Activated naive CD8-positive, alpha-beta T cell (primary cell): ENCODE results near the gene EMC9.

ENCODE experiments used
- H3K27ac Mint-ChIP-seq: one replicate; pipeline ENCODE4 v1.8.0; 2021; ENCODE audit warnings: mixed read lengths
- H3K27me3 Mint-ChIP-seq: one replicate; pipeline ENCODE4 v1.8.0; 2021; ENCODE audit warnings: mixed read lengths
- H3K36me3 Mint-ChIP-seq: one replicate; pipeline ENCODE4 v1.8.0; 2021; ENCODE audit warnings: mixed read lengths
- H3K4me1 Mint-ChIP-seq: one replicate; pipeline ENCODE4 v1.8.0; 2021; ENCODE audit warnings: low read depth, mixed read lengths
- H3K4me3 Mint-ChIP-seq: one replicate; pipeline ENCODE4 v1.8.0; 2021; ENCODE audit warnings: mild to moderate bottlenecking, mixed read lengths
- H3K9me3 Mint-ChIP-seq: one replicate; pipeline ENCODE4 v1.8.0; 2021; ENCODE audit warnings: low read depth, mixed read lengths

EMC9 gene

DNA sequence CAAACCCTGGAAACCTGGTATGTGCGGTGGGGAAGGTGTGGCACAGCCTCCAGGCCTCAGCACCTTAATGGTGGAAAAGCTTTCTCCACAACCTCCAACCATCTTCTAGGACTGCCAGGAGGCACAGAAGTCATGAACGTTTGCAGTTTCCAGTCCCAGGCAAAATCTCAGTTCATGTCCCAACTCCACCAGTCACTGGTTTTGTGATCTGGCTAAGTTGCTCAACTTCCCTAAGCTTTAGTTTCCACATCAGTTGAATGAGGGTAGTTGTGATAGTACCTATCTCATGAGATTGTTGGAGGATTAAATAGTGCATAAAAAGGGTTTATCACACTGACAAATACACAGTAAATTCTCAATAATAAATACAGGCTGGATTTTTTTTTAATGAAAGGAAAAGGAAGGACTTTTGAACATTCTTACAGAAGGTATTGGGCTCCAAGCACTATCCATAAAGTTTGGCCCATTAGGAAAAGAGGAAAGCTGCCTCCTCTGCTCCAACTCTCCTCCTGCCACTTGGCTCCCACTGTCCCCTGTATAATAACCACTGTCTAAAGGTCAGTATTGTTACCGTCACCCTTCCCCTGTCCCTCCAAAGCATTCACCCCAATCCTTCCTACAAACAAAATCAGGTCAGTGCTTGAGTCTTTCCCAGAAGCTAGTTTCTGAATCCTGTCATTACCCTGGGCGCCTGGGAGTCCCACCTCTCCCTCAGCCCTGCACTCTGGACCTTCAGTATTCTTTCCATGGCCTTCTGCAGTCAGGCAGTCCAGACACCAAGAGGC, 41.0 kb downstream of the EMC9 start:
- H3K9me3 Mint-ChIP-seq: no peaks in the 10 kb centered on the region
- H3K4me3 Mint-ChIP-seq: no peak overlapping the region
- H3K27ac Mint-ChIP-seq: no peak overlapping the region
- peaks cover 12% of the 10 kb centered on the region for H3K36me3 Mint-ChIP-seq
- no peaks in the 10 kb centered on the region for H3K27me3 Mint-ChIP-seq
- peaks cover 9% of the 10 kb centered on the region for H3K4me1 Mint-ChIP-seq

DNA sequence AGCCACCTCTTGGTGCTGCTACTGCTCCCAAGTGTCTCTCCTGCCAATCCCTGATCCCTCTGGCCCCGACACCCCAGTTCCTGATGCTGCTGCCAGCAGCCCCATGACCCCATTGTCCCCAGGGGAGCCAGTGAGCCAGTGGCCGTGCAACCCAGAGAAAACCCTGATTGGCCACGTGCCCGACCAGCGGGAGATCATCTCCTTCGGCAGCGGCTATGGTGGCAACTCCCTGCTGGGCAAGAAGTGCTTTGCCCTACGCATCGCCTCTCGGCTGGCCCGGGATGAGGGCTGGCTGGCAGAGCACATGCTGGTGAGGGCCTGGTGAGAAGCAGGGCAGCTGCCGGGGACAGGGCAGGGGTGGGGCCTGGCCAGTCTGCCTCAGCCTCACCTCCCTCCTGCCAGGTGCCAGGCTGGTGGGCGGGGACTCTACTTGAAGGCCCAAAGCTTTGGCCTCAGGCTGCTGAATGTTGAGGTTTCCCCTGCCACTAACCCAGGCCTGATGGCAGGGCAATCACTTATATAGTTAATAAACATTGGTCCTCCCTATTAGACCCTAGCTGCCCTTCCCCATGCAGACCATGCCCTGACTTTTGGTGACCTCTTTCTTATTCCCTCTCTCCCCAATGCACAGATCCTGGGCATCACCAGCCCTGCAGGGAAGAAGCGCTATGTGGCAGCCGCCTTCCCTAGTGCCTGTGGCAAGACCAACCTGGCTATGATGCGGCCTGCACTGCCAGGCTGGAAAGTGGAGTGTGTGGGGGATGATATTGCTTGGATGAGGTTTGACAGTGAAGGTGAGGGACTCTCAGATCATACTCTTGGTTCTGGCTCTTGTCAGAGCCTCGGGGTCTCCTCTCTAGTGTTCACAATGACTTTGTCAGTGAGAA, 42.2 kb downstream of the EMC9 start:
- no peaks in the 10 kb centered on the region for H3K9me3 Mint-ChIP-seq
- H3K27me3 Mint-ChIP-seq: no peaks in the 10 kb centered on the region
- peaks cover 10% of the 10 kb centered on the region for H3K36me3 Mint-ChIP-seq
- no peak overlapping the region for H3K27ac Mint-ChIP-seq
- H3K4me3 Mint-ChIP-seq: no peak overlapping the region
- H3K4me1 Mint-ChIP-seq: peaks cover 13% of the 10 kb centered on the region

DNA sequence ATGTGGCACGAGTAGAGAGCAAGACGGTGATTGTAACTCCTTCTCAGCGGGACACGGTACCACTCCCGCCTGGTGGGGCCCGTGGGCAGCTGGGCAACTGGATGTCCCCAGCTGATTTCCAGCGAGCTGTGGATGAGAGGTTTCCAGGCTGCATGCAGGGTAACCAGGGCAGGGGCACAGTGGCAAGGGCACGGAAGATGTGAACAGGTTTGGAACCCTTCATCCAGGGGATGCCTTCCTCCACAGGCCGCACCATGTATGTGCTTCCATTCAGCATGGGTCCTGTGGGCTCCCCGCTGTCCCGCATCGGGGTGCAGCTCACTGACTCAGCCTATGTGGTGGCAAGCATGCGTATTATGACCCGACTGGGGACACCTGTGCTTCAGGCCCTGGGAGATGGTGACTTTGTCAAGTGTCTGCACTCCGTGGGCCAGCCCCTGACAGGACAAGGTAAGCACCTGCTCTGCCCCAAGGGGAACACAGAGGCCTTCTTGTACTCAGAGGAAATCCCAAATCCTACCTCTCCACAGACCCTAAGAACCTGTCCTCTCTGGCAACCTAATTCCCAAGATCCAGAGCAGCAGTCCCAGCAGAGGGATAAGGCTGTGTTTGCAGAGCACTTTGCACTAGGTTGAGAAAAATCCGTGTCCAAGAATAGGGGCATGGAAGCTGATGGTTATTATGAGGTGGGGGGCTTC, 43.0 kb downstream of the EMC9 start:
- Mint-ChIP-seq H3K27ac (no peak overlapping the region), H3K4me3 (no peak overlapping the region), H3K9me3 (no peaks in the 10 kb centered on the region), H3K27me3 (no peaks in the 10 kb centered on the region), H3K36me3 (peaks cover 8% of the 10 kb centered on the region), H3K4me1 (peaks cover 16% of the 10 kb centered on the region)

DNA sequence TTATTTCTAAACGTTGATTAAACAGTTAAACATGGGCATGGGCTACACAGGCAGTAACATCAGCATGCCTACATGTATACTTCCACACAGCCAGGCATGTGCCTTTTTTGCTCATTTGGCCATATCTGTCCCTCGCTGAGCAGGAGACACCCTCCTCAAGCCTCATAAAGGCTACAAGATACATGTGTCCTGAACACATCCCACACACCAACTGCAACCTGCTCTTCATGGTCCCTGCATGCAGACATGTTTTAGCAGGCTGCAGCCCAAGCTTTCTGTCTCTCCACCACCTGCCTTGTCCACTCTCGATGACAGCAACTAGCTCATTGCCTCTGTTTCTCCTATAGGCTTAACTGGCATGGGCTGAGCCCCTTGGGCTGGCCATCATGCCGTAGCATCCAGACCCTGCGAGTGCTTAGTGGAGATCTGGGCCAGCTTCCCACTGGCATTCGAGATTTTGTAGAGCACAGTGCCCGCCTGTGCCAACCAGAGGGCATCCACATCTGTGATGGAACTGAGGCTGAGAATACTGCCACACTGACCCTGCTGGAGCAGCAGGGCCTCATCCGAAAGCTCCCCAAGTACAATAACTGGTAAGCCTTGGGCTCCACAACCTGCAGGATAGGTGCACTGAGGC, 44.7 kb downstream of the EMC9 start:
- peaks cover 3% of the 10 kb centered on the region for H3K36me3 Mint-ChIP-seq
- H3K27me3 Mint-ChIP-seq: no peaks in the 10 kb centered on the region
- H3K4me3 Mint-ChIP-seq: peak overlapping the region; percentile 54
- no peaks in the 10 kb centered on the region for H3K9me3 Mint-ChIP-seq
- H3K4me1 Mint-ChIP-seq: peaks cover 27% of the 10 kb centered on the region
- peak overlapping the region; percentile 46 for H3K27ac Mint-ChIP-seq

DNA sequence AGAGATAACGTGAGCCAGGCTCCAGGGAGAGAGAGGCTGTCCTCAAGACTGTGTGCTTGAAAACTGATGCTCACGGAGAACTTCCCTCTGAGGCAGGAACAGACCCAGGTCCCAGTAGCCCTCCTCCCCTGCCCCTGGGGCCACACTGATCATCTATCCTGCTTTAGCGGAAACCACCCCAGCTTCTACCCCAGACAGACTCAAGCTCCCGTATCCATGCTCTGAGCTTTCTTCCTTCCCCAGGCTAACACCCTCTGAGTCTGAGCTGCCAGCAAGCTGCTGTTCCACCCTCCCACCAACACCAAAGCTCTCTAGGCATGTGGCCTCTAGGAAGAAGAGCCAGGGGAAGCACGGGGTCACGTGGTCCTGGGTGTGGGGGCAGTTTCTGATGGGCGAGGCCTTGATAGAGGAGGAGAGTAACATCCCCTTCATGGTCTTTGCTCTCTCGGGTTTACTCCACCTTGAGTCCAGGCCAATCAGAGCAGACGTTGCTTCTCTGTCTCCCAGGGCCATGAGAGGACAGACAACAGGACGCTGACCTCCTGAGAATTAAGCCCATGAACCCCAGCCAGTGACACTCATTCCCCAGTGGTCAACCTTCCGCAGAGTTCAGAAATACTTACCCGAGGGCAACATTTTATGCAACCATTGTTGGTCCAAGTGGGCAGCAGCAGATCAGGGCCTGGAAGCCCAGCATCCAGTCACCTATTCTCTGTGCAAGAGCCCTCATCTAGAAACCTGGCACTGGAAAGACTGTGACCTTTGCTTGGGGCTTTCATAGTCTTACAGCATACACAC, 45.9 kb downstream of the EMC9 start:
- Mint-ChIP-seq H3K9me3 (no peaks in the 10 kb centered on the region), H3K4me1 (peaks cover 29% of the 10 kb centered on the region), H3K4me3 (peak overlapping the region; percentile 99), H3K27ac (peak overlapping the region; percentile 98), H3K36me3 (peaks cover 3% of the 10 kb centered on the region), H3K27me3 (no peaks in the 10 kb centered on the region)

DNA sequence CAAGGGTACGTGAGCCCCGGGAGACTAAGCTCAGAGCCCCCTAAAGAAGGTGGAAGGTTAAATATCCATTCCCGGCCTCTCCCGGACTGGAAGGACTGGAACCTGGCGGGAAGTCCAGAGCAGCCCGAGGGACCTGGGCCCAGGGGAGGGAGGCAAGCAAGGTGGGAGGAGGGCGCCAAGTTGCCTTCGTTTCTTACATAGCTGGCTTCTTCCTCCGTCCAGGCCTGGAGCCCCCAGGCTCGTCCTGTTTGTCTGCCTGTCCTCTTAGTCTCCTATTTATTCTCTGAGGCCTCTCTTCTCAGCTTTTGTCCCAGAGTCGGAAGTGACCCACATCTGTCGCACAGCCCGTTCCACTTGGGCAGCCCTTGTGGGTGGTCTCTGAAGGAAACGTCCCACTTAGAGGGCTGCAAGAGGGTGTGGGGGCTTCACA, 46.5 kb downstream of the EMC9 start:
- no peaks in the 10 kb centered on the region for H3K27me3 Mint-ChIP-seq
- peak overlapping the region; percentile 98 for H3K27ac Mint-ChIP-seq
- H3K4me3 Mint-ChIP-seq: peak overlapping the region; percentile 99
- H3K9me3 Mint-ChIP-seq: no peaks in the 10 kb centered on the region
- peaks cover 30% of the 10 kb centered on the region for H3K4me1 Mint-ChIP-seq
- H3K36me3 Mint-ChIP-seq: peaks cover 3% of the 10 kb centered on the region

DNA sequence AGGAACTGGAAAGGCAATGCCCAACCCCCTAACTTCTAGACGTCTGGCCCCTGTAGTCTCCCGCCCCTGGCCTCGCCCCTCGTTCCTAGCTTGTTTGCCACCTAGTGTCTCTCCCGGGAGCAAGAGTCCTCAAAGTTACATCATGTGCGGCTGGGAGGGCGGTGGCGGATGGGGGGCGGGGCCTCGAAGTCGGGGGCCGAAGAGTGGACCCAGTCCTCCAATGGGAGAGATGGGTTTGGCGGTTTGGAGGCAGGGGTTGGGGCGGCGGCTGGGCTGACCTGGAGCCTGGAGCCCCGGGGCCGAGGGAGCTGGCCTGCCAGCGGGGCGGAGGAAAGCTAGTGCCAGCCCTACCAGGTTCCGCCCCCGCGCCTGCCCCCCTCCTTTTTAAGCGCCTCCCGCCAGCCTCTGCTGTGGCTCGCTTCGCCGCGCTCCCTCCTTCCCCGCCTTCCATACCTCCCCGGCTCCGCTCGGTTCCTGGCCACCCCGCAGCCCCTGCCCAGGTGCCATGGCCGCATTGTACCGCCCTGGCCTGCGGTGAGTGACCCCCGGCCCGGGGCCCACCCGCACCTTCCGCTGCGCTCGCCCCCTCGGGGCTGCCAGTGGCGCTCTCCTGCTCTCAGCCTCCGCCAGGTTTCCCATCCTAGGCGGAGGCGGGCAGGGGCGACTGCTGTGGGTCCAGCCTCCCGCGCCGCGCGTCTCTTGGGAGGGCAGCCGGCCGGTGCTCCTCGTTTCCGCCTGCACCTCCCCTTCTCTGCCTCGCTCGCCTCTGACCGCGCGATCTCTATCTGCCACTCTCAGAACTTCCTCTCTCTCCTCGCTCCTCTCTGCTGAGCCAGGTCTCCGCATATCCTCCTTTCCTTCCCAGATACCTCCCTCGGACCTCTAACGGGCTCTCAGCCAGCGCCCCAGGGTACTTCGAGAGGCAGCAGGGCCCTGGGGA, 47.2 kb downstream of the EMC9 start, which contains the start of gene PCK2:
Gene PCK2, plus strand, starts transcription at position 411 of the 940 bp plus-strand sequence. Its CDS starts 95 bp downstream, at position 506.
- Mint-ChIP-seq H3K27me3 (no peaks in the 10 kb centered on the region), H3K4me3 (peak within 1 kb of the TSS; percentile 99), H3K27ac (peak within 1 kb of the TSS; percentile 98), H3K36me3 (peaks cover 3% of the 10 kb centered on the region), H3K4me1 (peaks cover 30% of the 10 kb centered on the region), H3K9me3 (no peaks in the 10 kb centered on the region)

DNA sequence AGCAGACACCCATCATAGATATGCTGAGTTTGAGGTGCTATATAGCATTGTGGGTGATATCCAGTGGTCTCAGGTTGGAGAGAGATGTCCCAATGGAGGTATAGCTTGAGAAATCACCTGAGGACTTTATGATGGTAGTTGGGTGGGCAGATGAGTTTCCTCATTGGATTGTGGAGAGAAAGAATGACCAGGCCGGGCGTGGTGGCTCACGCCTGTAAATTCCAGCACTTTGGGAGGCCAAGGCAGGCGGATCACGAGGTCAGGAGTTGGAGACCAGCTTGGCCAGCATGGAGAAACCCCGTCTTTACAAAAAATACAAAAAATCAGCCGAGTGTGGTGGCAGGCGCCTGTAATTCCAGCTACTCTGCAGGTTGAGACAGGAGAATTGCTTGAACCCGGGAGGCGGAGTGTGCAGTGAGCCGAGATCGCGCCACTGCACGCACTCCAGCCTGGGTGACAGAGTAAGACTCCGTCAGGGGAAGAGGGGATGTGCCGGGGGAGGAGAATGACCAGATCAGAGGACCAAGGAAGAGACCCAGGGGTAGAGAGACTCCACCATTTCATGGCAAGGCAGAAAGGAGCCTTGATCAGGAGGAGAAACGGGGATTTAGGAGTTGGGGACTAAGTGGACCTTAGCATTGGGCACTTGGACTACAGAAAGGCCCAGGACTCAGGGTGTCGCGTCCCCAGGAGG, 48.0 kb downstream of the EMC9 start:
- H3K9me3 Mint-ChIP-seq: no peaks in the 10 kb centered on the region
- H3K4me1 Mint-ChIP-seq: peaks cover 30% of the 10 kb centered on the region
- peaks cover 3% of the 10 kb centered on the region for H3K36me3 Mint-ChIP-seq
- peak overlapping the region; percentile 99 for H3K4me3 Mint-ChIP-seq
- no peaks in the 10 kb centered on the region for H3K27me3 Mint-ChIP-seq
- peak overlapping the region; percentile 94 for H3K27ac Mint-ChIP-seq

DNA sequence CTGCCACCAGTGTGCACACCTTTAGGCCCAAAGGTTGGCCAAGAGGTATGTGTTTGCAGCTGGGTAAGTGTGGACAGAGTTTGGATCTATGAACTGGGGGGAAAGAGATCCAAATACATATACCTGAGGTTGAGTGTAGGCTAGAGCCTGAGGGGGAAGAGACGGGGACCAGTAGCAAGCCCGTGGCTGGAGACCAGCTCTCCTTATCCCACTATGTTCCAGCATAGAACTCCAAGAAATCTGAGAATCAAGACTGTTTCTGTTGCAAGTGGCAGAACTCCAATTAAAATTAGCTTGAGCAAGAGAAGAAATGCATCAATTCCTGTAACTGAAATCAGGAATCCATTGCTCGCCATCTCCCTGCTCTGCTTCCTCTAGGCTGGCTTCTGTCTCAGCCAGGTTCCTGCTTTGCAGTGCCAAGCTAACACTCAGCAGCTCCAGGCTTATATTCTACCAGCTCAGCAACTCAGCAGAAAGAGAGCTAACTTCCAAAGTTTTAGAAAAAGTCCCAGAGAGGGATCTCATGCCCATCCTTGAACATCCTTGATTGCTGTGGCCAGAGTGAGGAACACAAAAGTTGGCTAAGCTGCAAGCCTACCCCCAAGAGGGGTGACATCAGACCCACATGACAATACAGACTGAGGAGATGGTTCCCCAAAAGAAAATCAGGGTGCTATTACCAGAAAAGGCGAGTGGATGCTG, 48.7 kb downstream of the EMC9 start:
- no peaks in the 10 kb centered on the region for H3K27me3 Mint-ChIP-seq
- H3K4me1 Mint-ChIP-seq: peaks cover 30% of the 10 kb centered on the region
- no peaks in the 10 kb centered on the region for H3K9me3 Mint-ChIP-seq
- peak overlapping the region; percentile 94 for H3K27ac Mint-ChIP-seq
- H3K4me3 Mint-ChIP-seq: peak overlapping the region; percentile 99
- H3K36me3 Mint-ChIP-seq: peaks cover 3% of the 10 kb centered on the region

DNA sequence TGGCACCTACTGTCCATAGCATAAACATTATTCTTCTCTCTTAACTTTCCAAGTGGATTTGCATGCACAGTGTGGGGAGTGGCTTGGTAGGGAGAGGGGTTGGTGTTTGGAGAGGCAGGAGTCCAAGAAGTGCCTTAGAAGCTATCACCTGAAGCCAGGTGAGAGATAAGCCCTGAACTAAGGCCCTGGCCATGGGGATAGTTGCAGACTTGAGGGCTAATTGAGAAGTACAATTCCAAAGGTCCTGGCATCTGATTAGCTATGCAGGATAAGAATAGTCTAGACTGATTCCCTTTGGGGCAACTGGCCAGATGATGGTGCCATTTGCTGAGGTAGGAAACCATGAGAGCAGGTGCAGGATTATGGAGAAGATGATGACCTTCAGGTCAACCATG, 49.3 kb downstream of the EMC9 start:
- Mint-ChIP-seq H3K4me3 (peak overlapping the region; percentile 20), H3K27ac (peak overlapping the region; percentile 94), H3K36me3 (peaks cover 3% of the 10 kb centered on the region), H3K4me1 (peaks cover 30% of the 10 kb centered on the region), H3K27me3 (no peaks in the 10 kb centered on the region), H3K9me3 (no peaks in the 10 kb centered on the region)

DNA sequence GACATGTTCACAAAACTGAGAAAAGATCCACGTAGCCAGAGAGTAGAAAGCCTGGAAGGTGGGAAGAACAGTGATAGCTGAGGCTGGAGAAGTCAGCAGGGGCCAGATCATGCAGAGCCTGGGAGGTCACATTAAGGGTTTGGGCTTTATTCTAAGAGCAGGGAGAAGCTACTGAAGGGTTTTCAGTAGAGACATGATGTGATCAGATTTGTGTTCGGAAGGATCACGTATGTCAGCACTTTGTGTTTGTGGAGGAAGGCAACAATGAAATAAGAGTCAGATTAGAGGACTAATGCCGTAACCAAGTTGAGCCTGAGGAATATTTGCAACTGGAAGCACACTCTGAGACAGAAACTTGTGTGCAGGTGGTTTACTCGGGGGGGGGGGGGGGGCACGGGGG, 51.5 kb downstream of the EMC9 start:
- Mint-ChIP-seq H3K4me3 (no peak overlapping the region), H3K9me3 (no peaks in the 10 kb centered on the region), H3K27me3 (no peaks in the 10 kb centered on the region), H3K27ac (no peak overlapping the region), H3K4me1 (peaks cover 18% of the 10 kb centered on the region), H3K36me3 (no peaks in the 10 kb centered on the region)
